HepG2 (cell line): Measurements from ENCODE around the gene NPIPB6. TPM values are rescaled to one million over a fixed set of nuclear protein-coding genes. Genes with fewer than 3 reads are reported as not detected.

Experiments
- ATAC-seq: fragments of 200-7000 bp; cut with Tn5 transposase; 3 replicates; pipeline ENCODE4 v1.9.1; 2020; ENCODE audit warnings: mild to moderate bottlenecking, moderate library complexity
- BruUV-seq: library from RNA; stranded (reverse); fragments of 400-500 nt; replicated peaks from 2 replicates; lab custom pipeline; 2021; lab: Mats Ljungman, UMichigan
- CTCF ChIA-PET: fragments of 300-600 bp; formaldehyde crosslinking; extraction: SDS; loops from one replicate; lab custom pipeline; 2021; ENCODE audit warnings: low total read pairs, inconsistent platforms, low intra/inter-chr PET ratio; lab: Yijun Ruan, JAX
- POLR2A ChIA-PET: fragments of 350-600 bp; sonication (Branson Sonifier 250); formaldehyde crosslinking; loops from one replicate; lab custom pipeline; 2020; ENCODE audit warnings: antibody characterized with exemption, inconsistent platforms; lab: Yijun Ruan, JAX
- DNase-seq: peaks from one replicate; pipeline ENCODE4 v3.0.0-alpha.2; 2015; ENCODE audit warnings: low spot score
- FAIRE-seq: peaks from 3 replicates; lab custom pipeline; 2011; peaks lifted over from hg19 to GRCh38; lab: Jason Lieb, UNC
- H2AFZ ChIP-seq: one replicate; pipeline ENCODE4 v1.6.1; 2011; ENCODE audit warnings: low read length, inconsistent platforms
- H3K27ac ChIP-seq: fragments of 300-600 bp; 3 replicates; pipeline ENCODE4 v1.8.0; 2011; ENCODE audit warnings: mixed run types, mild to moderate bottlenecking, mixed read lengths, low read length, inconsistent platforms; ENCODE audit not compliant: insufficient read depth; ENCODE audit errors: extremely low read length
- H3K27me3 ChIP-seq, 2 experiments: fragments of 200-600 bp in 1 of 2; 2 replicates in 1 of 2; 3 replicates in 1 of 2; pipeline versions ENCODE4 v1.6.0 to v1.8.0; 2011; ENCODE audit warnings: low read length in 2 of 2, mild to moderate bottlenecking in 2 of 2, moderate library complexity in 2 of 2, inconsistent platforms in 1 of 2; ENCODE audit not compliant: insufficient read depth in 2 of 2, control insufficient read depth in 1 of 2
- H3K36me3 ChIP-seq, 2 experiments: fragments of 200-600 bp in 1 of 2; replicated peaks in 1 of 2; 2 replicates in 1 of 2; 3 replicates in 1 of 2; pipeline versions ENCODE4 v1.5.1 to v1.8.0; 2011; ENCODE audit warnings: low read length in 2 of 2, inconsistent platforms in 1 of 2; ENCODE audit not compliant: insufficient read depth in 2 of 2, control insufficient read depth in 1 of 2
- H3K4me1 ChIP-seq: 2 replicates; pipeline ENCODE4 v1.5.1; 2012; ENCODE audit warnings: low read length, inconsistent platforms; ENCODE audit not compliant: insufficient read depth
- H3K4me2 ChIP-seq: 2 replicates; pipeline ENCODE4 v1.6.0; 2011; ENCODE audit warnings: low read depth, low read length, inconsistent platforms
- H3K4me3 ChIP-seq, 3 experiments: fragments of 200-600 bp in 1 of 3; sonication (generic), shearing (Covaris generic) in 1 of 3; replicated peaks in 1 of 3; 2 replicates each; pipeline ENCODE4 v1.5.1; 2011 to 2016; ENCODE audit warnings: low read length in 3 of 3, inconsistent platforms in 2 of 3, low read depth in 2 of 3, mild to moderate bottlenecking in 2 of 3, control low read depth in 1 of 3, mixed read lengths in 1 of 3; ENCODE audit not compliant: insufficient read depth in 1 of 3
- H3K79me2 ChIP-seq: one replicate; pipeline ENCODE4 v1.6.1; 2011; ENCODE audit warnings: low read length, inconsistent platforms; ENCODE audit not compliant: insufficient read depth
- H3K9ac ChIP-seq: 2 replicates; pipeline ENCODE4 v1.6.0; 2011; ENCODE audit warnings: mild to moderate bottlenecking, low read depth, low read length, inconsistent platforms; ENCODE audit not compliant: insufficient read depth
- H3K9me3 ChIP-seq: 2 replicates; pipeline ENCODE4 v1.5.1; 2012; ENCODE audit warnings: mild to moderate bottlenecking, low read length
- H4K20me1 ChIP-seq: 2 replicates; pipeline ENCODE4 v1.6.0; 2011; ENCODE audit warnings: inconsistent platforms, mild to moderate bottlenecking, low read length, moderate library complexity; ENCODE audit not compliant: insufficient read depth
- KIAA2018 ChIP-seq: sonication (generic); formaldehyde crosslinking; IDR thresholded peaks from 2 replicates; pipeline ENCODE4 v1.5.0; 2020; ENCODE audit warnings: mild to moderate bottlenecking, missing genetic modification reagents, borderline replicate concordance
- MED13 ChIP-seq: sonication (generic); formaldehyde crosslinking; IDR thresholded peaks from 2 replicates; pipeline ENCODE4 v1.5.0; 2020; ENCODE audit warnings: missing genetic modification reagents
- ZBTB39 ChIP-seq: sonication (generic); formaldehyde crosslinking; IDR thresholded peaks from 2 replicates; pipeline ENCODE4 v1.5.0; 2020; ENCODE audit warnings: missing genetic modification reagents
- ZFYVE20 ChIP-seq: sonication (generic); formaldehyde crosslinking; IDR thresholded peaks from 2 replicates; pipeline ENCODE4 v1.8.0; 2023; ENCODE audit warnings: low read depth, mild to moderate bottlenecking, moderate library complexity, missing genetic modification reagents, borderline replicate concordance
- ZHX2 ChIP-seq, 2 experiments: sonication (generic) in 1 of 2; formaldehyde crosslinking in 1 of 2; IDR thresholded peaks; 2 replicates each; pipeline versions ENCODE4 v1.6.1 to v1.9.0; 2014 to 2022; ENCODE audit warnings: antibody characterized with exemption in 1 of 2, borderline replicate concordance in 1 of 2, inconsistent platforms in 1 of 2, low read depth in 1 of 2, missing genetic modification reagents in 1 of 2
- ZNF3 ChIP-seq: IDR thresholded peaks from 2 replicates; pipeline ENCODE4 v1.7.0; 2017; ENCODE audit warnings: inconsistent platforms
- WGBS: methylation state at CpG from one replicate; pipeline ENCODE4 v1.1.6; 2017; ENCODE audit warnings: low lambda C conversion rate; 5-methylcytosine and 5-hydroxymethylcytosine counted together
- in situ Hi-C: cut with HindIII; loops from 2 replicates; pipeline ENCODE4 v1.10.0; 2017; ENCODE audit warnings: low pct_unique_long_range_greater_than_20kb; ENCODE audit not compliant: extremely low pct_ligation_motif_present
- intact Hi-C: fragments of 100-400 bp; cut with micrococcal nuclease; formaldehyde crosslinking; loops from one replicate; pipeline ENCODE4 v1.10.0; 2022; ENCODE audit not compliant: unreplicated experiment
- polyA plus RNA-seq, 8 experiments: library from polyadenylated mRNA; depleted of rRNA in 3 of 8; stranded (reverse) in 7 of 8; unstranded in 1 of 8; fragments of >200 nt; fragmentation: Illumina TruSeq in 4 of 8; extraction: Trizol in 4 of 8; gene quantifications; 2 replicates each; pipeline versions ENCODE4 v1.2.1 to v1.2.3, GENCODE V29; 2011 to 2016; ENCODE audit warnings: low read depth in 4 of 8, missing spikeins in 1 of 8, mixed read lengths in 1 of 8; ENCODE audit not compliant: insufficient read depth in 1 of 8
- total RNA-seq, 5 experiments: library from RNA; depleted of rRNA; stranded (reverse); fragments of >200 nt; fragmentation: Illumina TruSeq; extraction: Trizol; gene quantifications; 2 replicates each; pipeline ENCODE4 v1.2.3, GENCODE V29; 2016; ENCODE audit warnings: low read depth in 1 of 5

The NPIPB6 gene
- total and polyA plus RNA-seq, 2 of the 13 experiments (the other 11 are each of a cell fraction or from before 2014, with no cell fraction given), result 0.25 TPM; not detected in 1

GRCh38 chr16:28294201-28294600, 69.1 kb downstream of the NPIPB6 start (continued):
- TF ChIP-seq ZHX2 (IDR thresholded peaks at IDR 0.05; ENCODE audit: low read depth), result no peak
- no peak for TF ChIP-seq ZHX2 (CRISPR knock-in tag; IDR thresholded peaks at IDR 0.05; ENCODE audit: borderline replicate concordance)
- TF ChIP-seq ZNF3 (CRISPR knock-in tag), result peak; percentile 77; the same call in 1 of the 2 replicates
- TF ChIP-seq ZFYVE20, result no peak

- POLR2A ChIA-PET, result no interaction called here
- no peak for TF ChIP-seq KIAA2018
- no peak for TF ChIP-seq ZBTB39
- no peak for TF ChIP-seq MED13
Measured at GRCh38 chr16:28293601-28293960, 69.7 kb downstream of the NPIPB6 start.

More at GRCh38 chr16:28293601-28293960, 69.7 kb downstream of the NPIPB6 start:
- Histone ChIP-seq H3K27me3 (peaks cover 14 to 56% of the 10 kb centered on the region in 2 experiments), H3K9me3 (no peaks in the 10 kb centered on the region), H3K4me3 (peak overlapping the region in 1 of 3 experiments; percentile 71; a peak in 1 of 6 replicates), H3K27ac (no peak overlapping the region), H4K20me1 (peaks cover 10% of the 10 kb centered on the region; the same call in 1 of the 2 replicates), H3K4me1 (peaks cover 45% of the 10 kb centered on the region), H3K79me2 (no peaks in the 10 kb centered on the region), H3K9ac (no peak overlapping the region), H3K36me3 (no peaks in the 10 kb centered on the region), H2AFZ (no peak overlapping the region), H3K4me2 (peak overlapping the region; percentile 86; the same call in 1 of the 2 replicates)
- intact Hi-C loops, result no loop called here
- CTCF ChIA-PET, result no interaction called here
- BruUV-seq, result no TSS peak
- in situ Hi-C loops, result no loop called here
- ATAC-seq, result no peak
- WGBS, result 30% methylated on average over 10 of the region's 10 CpGs
- no peak for DNase-seq
- FAIRE-seq, result no peak
